SU-DHL-6 (cell line): ENCODE results near the gene UMAD1.

ENCODE experiments used
- CTCF ChIP-seq: fragments of 200-600 bp; sonication (generic); IDR thresholded peaks from one replicate; pipeline ENCODE4 v1.5.1; 2017; ENCODE audit warnings: antibody characterized with exemption, mild to moderate bottlenecking, low read length, moderate library complexity; ENCODE audit not compliant: insufficient read depth, poor library complexity, severe bottlenecking
- EZH2phosphoT487 ChIP-seq: fragments of 200-600 bp; sonication (generic), shearing (Covaris generic); conservative IDR thresholded peaks from 2 replicates; pipeline ENCODE4 v1.6.1; 2018; ENCODE audit warnings: mild to moderate bottlenecking, antibody characterized with exemption, low read length, moderate library complexity, mixed read lengths

- TF ChIP-seq CTCF (no peak), EZH2phosphoT487 (no peak)
Observed at GRCh38 chr7:7620236-7620635, 20.3 kb upstream of the UMAD1 start.
